Measurements from ENCODE around the gene PRTG. TPM values are rescaled to one million over a fixed set of nuclear protein-coding genes. Genes with fewer than 3 reads are reported as not detected.

Gene PRTG
- total and polyA plus RNA-seq, 10 of the 15 experiments (the other 5 are each of a cell fraction or from before 2014, with no cell fraction given) = under 0.01 to 0.25 TPM; not detected in 8

DNA sequence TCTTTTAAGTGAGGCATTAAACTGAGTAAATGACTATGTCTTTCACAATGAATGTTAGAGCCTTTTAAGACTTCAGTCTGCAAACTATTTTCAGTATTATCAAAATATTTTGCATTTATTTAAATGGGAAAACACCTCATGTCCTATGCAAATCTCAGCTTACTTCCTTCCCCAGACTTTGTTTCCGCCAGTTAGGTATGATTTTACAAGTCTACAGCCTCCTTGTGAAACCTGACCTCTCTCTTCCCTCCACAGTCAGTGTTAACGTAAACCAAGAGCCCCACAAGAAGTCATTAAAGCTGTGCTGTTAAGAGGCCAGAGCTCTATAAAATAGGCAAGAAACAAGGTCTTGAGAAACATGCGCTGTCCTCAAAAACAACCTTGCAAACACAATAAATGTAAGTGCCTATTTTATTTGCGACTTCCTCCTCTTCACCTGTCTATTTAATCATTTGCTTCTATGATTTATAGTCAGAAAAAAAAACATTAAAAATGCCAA is 48.3 kb downstream of the PRTG start (continued):
- no peak for TF ChIP-seq SKIL (IDR thresholded peaks at IDR 0.05; ENCODE audit: low read depth, poor library complexity, severe bottlenecking)
- TF ChIP-seq SIX5 (IDR thresholded peaks at IDR 0.05; ENCODE audit: low read depth, low read length, severe bottlenecking) = no peak
- TF ChIP-seq SUZ12 (IDR thresholded peaks at IDR 0.05; ENCODE audit: unreplicated experiment) = no peak
- TF ChIP-seq BCLAF1 (IDR thresholded peaks at IDR 0.05) = no peak
- no peak for TF ChIP-seq PBX3 (IDR thresholded peaks at IDR 0.05; ENCODE audit: insufficient replicate concordance, low read depth, low read length)
- no peak for TF ChIP-seq BMI1 (IDR thresholded peaks at IDR 0.05; ENCODE audit: borderline replicate concordance)
- TF ChIP-seq POLR2A (IDR thresholded peaks at IDR 0.05; ENCODE audit: low read depth, low read length) = no peak
- TF ChIP-seq, protein P1, sequence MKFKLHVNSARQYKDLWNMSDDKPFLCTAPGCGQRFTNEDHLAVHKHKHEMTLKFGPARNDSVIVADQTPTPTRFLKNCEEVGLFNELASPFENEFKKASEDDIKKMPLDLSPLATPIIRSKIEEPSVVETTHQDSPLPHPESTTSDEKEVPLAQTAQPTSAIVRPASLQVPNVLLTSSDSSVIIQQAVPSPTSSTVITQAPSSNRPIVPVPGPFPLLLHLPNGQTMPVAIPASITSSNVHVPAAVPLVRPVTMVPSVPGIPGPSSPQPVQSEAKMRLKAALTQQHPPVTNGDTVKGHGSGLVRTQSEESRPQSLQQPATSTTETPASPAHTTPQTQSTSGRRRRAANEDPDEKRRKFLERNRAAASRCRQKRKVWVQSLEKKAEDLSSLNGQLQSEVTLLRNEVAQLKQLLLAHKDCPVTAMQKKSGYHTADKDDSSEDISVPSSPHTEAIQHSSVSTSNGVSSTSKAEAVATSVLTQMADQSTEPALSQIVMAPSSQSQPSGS (IDR thresholded peaks at IDR 0.05; ENCODE audit: low read length) = peak; percentile 45
- TF ChIP-seq, protein P2, sequence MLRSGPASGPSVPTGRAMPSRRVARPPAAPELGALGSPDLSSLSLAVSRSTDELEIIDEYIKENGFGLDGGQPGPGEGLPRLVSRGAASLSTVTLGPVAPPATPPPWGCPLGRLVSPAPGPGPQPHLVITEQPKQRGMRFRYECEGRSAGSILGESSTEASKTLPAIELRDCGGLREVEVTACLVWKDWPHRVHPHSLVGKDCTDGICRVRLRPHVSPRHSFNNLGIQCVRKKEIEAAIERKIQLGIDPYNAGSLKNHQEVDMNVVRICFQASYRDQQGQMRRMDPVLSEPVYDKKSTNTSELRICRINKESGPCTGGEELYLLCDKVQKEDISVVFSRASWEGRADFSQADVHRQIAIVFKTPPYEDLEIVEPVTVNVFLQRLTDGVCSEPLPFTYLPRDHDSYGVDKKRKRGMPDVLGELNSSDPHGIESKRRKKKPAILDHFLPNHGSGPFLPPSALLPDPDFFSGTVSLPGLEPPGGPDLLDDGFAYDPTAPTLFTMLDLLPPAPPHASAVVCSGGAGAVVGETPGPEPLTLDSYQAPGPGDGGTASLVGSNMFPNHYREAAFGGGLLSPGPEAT (IDR thresholded peaks at IDR 0.05; ENCODE audit: low read depth) = no peak
- TF ChIP-seq CHD1 (IDR thresholded peaks at IDR 0.05; ENCODE audit: low read depth, low read length) = no peak
- TF ChIP-seq, protein P3, sequence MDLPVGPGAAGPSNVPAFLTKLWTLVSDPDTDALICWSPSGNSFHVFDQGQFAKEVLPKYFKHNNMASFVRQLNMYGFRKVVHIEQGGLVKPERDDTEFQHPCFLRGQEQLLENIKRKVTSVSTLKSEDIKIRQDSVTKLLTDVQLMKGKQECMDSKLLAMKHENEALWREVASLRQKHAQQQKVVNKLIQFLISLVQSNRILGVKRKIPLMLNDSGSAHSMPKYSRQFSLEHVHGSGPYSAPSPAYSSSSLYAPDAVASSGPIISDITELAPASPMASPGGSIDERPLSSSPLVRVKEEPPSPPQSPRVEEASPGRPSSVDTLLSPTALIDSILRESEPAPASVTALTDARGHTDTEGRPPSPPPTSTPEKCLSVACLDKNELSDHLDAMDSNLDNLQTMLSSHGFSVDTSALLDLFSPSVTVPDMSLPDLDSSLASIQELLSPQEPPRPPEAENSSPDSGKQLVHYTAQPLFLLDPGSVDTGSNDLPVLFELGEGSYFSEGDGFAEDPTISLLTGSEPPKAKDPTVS (IDR thresholded peaks at IDR 0.05; ENCODE audit: low read depth, low read length) = no peak
- peak; percentile 22 for TF ChIP-seq MEF2B (IDR thresholded peaks at IDR 0.05; ENCODE audit: partially characterized antibody, poor library complexity, severe bottlenecking)
- TF ChIP-seq ZSCAN29 (IDR thresholded peaks at IDR 0.05) = no peak
- peak in 1 of 2 experiments; percentile 84; a peak in 2 of 4 replicates for TF ChIP-seq ETV6 (conservative IDR thresholded peaks at IDR 0.05 in 1 of 2, IDR thresholded peaks at IDR 0.05 in 1 of 2; ENCODE audit: borderline replicate concordance in 1 of 2, low read depth in 1 of 2)
- TF ChIP-seq RBBP5 (conservative IDR thresholded peaks at IDR 0.05) = no peak
- TF ChIP-seq TCF12 (IDR thresholded peaks at IDR 0.05; ENCODE audit: low read depth, low read length) = no peak
- TF ChIP-seq RAD21 (IDR thresholded peaks at IDR 0.05; ENCODE audit: insufficient read depth, low read depth, low read length) = no peak
